Ishikawa (cell line): ENCODE data around the gene MPV17L2.
A peak's percentile ranks its signal among the peaks of the same experiment; 100 is the strongest.

ENCODE experiments used
- CEBPB ChIP-seq: IDR thresholded peaks from 2 replicates; pipeline ENCODE4 v1.6.1; 2012
- CREB1 ChIP-seq: IDR thresholded peaks from 2 replicates; pipeline ENCODE4 v1.6.1; 2012; ENCODE audit warnings: low read depth
- EGR1 ChIP-seq: IDR thresholded peaks from 2 replicates; pipeline ENCODE4 v1.6.1; 2012
- EP300 ChIP-seq: IDR thresholded peaks from 2 replicates; pipeline ENCODE4 v1.6.1; 2012; ENCODE audit warnings: borderline replicate concordance
- FOXM1 ChIP-seq: IDR thresholded peaks from 2 replicates; pipeline ENCODE4 v1.6.1; 2012; ENCODE audit warnings: low read depth, borderline replicate concordance
- NFIC ChIP-seq: IDR thresholded peaks from 2 replicates; pipeline ENCODE4 v1.6.1; 2012
- RAD21 ChIP-seq: IDR thresholded peaks from 2 replicates; pipeline ENCODE4 v1.6.1; 2012; ENCODE audit warnings: low read depth
- TAF1 ChIP-seq: IDR thresholded peaks from 2 replicates; pipeline ENCODE4 v1.6.1; 2012; ENCODE audit warnings: low read depth, mild to moderate bottlenecking
- TCF12 ChIP-seq: IDR thresholded peaks from 2 replicates; pipeline ENCODE4 v1.6.1; 2012; ENCODE audit warnings: low read depth
- TEAD4 ChIP-seq: IDR thresholded peaks from 2 replicates; pipeline ENCODE4 v1.6.1; 2012
- YY1 ChIP-seq: IDR thresholded peaks from 2 replicates; pipeline ENCODE4 v1.6.1; 2012; ENCODE audit warnings: low read depth
- ZBTB7A ChIP-seq: IDR thresholded peaks from 2 replicates; pipeline ENCODE4 v1.6.1; 2012; ENCODE audit warnings: low read depth
- TF ChIP-seq, protein P1 (sequence below): IDR thresholded peaks from 2 replicates; pipeline ENCODE4 v1.6.1; 2012
- TF ChIP-seq, protein P2 (sequence below): IDR thresholded peaks from 2 replicates; pipeline ENCODE4 v1.6.1; 2012
- TF ChIP-seq, protein P3 (sequence below): IDR thresholded peaks from 2 replicates; pipeline ENCODE4 v1.6.1; 2012; ENCODE audit warnings: low read depth, mild to moderate bottlenecking

The MPV17L2 gene

DNA sequence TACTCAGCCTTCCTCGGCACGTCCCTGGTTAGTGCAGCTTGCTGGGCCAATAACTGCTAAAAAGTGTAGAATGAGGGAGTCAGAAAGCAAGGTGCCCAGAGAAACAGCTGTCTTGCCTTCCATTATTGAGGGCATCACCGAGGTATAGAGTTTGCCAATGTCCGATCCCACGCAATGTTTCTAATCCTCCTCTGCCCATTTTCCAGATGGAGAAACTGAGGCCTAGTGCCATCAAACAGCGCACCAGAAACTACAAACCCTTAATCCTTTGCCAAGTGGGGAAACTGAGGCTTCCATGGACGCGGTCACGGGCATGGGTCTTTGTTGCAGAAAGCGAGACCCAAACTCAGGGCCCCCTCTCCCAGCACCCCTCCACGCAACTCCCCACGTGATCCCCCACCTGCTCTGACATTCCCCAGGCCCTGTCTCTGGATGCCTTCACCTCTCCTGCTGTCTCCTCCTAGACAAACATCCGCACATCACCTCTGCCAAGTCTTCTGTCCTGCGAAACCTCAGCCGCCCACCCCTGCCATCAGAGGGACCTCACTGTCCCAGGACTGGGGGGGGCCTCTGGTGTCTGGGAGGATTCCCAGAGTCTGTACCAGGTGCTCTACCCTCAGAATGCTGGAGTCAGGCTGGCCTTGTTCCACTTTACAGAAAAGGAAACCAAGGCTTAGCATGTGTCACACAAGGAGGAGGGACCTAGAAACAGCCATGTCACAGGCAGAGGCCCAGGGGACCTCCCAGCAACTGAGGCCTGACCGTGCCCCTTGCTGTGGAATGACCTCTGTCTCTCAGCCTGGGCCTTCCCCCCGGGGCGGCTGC is 34.1 kb downstream of the MPV17L2 start:
- no peak for TF ChIP-seq YY1

DNA sequence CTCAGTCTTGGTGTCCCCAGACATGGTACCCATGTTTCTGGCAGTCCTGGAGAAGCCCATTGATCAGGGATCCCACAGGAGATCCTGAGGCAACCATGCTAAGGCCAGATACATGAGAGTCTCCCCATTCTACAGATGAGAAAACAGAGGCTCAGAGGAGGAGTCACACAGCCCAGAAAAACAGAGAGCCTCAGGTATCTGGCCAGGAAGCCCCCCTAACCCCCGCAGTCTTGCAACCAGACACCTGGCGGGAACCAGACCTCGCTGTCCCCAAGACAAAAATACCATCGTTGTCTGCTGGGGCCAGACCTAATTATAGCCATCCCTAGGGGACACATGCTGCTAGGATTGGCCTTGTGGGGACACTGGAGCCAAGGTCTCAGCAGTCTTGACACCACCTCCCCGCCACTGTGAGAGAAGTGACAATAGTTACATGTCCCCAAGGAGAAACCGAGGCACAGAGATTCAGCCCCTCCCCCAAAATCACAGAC is 34.8 kb downstream of the MPV17L2 start:
- TF ChIP-seq CREB1 (no peak), RAD21 (no peak), FOXM1 (no peak), TEAD4 (no peak), NFIC (no peak), TAF1 (no peak), EGR1 (no peak), CEBPB (no peak), YY1 (no peak), ZBTB7A (no peak), TCF12 (no peak), EP300 (no peak)
- TF ChIP-seq, protein P1, sequence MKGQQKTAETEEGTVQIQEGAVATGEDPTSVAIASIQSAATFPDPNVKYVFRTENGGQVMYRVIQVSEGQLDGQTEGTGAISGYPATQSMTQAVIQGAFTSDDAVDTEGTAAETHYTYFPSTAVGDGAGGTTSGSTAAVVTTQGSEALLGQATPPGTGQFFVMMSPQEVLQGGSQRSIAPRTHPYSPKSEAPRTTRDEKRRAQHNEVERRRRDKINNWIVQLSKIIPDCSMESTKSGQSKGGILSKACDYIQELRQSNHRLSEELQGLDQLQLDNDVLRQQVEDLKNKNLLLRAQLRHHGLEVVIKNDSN: no peak
- TF ChIP-seq, protein P2, sequence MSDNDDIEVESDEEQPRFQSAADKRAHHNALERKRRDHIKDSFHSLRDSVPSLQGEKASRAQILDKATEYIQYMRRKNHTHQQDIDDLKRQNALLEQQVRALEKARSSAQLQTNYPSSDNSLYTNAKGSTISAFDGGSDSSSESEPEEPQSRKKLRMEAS: no peak
- TF ChIP-seq, protein P3, sequence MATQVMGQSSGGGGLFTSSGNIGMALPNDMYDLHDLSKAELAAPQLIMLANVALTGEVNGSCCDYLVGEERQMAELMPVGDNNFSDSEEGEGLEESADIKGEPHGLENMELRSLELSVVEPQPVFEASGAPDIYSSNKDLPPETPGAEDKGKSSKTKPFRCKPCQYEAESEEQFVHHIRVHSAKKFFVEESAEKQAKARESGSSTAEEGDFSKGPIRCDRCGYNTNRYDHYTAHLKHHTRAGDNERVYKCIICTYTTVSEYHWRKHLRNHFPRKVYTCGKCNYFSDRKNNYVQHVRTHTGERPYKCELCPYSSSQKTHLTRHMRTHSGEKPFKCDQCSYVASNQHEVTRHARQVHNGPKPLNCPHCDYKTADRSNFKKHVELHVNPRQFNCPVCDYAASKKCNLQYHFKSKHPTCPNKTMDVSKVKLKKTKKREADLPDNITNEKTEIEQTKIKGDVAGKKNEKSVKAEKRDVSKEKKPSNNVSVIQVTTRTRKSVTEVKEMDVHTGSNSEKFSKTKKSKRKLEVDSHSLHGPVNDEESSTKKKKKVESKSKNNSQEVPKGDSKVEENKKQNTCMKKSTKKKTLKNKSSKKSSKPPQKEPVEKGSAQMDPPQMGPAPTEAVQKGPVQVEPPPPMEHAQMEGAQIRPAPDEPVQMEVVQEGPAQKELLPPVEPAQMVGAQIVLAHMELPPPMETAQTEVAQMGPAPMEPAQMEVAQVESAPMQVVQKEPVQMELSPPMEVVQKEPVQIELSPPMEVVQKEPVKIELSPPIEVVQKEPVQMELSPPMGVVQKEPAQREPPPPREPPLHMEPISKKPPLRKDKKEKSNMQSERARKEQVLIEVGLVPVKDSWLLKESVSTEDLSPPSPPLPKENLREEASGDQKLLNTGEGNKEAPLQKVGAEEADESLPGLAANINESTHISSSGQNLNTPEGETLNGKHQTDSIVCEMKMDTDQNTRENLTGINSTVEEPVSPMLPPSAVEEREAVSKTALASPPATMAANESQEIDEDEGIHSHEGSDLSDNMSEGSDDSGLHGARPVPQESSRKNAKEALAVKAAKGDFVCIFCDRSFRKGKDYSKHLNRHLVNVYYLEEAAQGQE: no peak

DNA sequence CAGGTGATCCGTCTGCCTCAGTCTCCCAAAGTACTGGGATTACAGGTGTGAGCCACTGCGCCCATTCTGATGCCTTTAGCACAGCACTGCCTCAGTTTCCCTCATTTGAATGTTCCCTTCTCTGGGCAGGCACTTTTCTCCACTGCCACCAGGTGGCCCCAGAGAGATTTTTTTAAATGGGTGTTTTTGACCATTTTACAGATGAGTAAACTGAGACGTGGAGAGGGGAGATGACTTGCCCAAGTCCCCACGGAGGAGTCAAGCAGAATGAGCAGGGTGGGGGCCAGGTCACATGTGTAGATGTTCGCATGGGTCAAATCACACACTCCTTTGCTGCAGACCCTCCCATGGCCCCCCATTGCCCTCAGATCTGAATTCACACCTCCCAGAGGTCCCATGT is 36.5 kb downstream of the MPV17L2 start:
- no peak for TF ChIP-seq YY1
- no peak for TF ChIP-seq CREB1
- peak; percentile 19; the same call in 1 of the 2 replicates for TF ChIP-seq RAD21
- TF ChIP-seq FOXM1: no peak

DNA sequence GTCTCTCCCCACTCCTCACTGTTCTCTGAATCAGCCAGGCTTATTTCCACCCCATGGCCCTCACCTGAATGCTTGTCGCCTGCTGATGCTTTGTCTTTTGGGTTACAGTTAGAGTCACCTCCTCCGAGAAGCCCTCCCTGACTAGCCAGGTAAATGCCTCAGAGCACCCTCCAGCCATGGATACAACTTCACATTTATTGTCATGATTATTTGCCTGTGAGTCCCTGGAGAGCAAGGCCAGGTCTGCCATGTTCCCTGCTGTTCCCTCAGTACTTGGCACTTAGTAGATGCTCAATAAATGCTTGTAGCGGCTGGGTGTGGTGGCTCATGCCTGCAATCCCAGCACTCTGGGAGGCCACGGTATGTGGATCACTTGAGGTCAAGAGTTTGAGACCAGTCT is 36.9 kb downstream of the MPV17L2 start:
- TF ChIP-seq CREB1: no peak
- no peak for TF ChIP-seq FOXM1
- no peak for TF ChIP-seq TEAD4
- TF ChIP-seq CEBPB: no peak
- TF ChIP-seq, protein P3: no peak
- TF ChIP-seq, protein P1: no peak
- no peak for TF ChIP-seq TAF1
- no peak for TF ChIP-seq TCF12
- no peak for TF ChIP-seq EGR1
- no peak for TF ChIP-seq EP300
- no peak for TF ChIP-seq NFIC
- TF ChIP-seq YY1: no peak
- TF ChIP-seq, protein P2: no peak
- TF ChIP-seq ZBTB7A: no peak

DNA sequence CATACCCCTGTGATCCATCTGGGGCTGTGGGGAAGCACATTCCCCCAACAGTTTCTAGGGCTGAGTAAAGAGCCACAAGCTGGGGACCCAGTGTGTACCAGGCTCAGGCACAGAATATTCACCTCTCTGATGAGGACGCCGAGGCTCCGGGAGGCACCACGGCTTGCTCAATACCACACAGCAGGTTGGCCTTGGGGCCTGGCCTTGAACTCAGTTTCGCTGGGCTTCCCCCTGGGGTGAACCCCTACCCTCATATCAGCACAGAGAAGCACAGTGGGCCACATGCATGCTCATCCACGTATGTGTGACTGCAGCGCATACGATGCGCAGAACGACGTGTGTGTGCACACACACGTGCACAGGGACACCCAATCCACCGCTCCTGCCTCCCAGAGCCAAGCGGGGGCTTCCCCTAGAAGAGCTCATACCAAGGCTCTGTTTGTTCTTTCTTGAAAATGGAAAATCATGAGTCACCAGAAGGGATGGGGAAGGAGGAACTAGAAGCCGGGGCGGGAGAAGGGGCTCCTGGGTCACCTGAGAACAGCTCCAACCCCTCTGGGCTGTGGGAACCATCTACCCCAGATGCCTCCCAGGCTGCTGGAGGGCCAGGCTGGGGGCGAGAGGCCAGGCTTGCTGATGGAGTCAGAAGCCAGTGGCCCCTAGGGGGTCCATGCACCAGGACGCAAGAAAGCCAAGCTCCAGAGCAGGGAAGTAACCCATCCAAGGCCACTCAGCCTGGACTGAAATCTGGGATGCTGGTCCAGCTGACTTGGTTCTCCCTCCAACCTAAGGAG is 38.1 kb downstream of the MPV17L2 start:
- TF ChIP-seq RAD21 (no peak), EP300 (no peak), TAF1 (no peak), TCF12 (no peak), TEAD4 (no peak), ZBTB7A (no peak), FOXM1 (no peak), CEBPB (no peak), NFIC (no peak), EGR1 (no peak)
- TF ChIP-seq, protein P3: no peak; the same call in 1 of the 2 replicates
- TF ChIP-seq, protein P1: no peak
- TF ChIP-seq, protein P2: no peak
